HG03103 (cell line): ENCODE data around the gene TPM3.
A peak's percentile ranks its signal among the peaks of the same experiment; 100 is the strongest.
"Not testable (repeated sequence)": the region's sequence is repeated elsewhere in the genome, so short reads cannot be mapped to it uniquely, and the experiment has no call there.

Experiments
- ATAC-seq: cut with Tn5 transposase; IDR thresholded peaks from one replicate; pipeline ENCODE4 v1.9.1; 2021; ENCODE audit warnings: low read depth; ENCODE audit not compliant: unreplicated experiment

TPM3 gene

GRCh38 chr1:154207262-154207661, 15.4 kb upstream of the TPM3 start:
- no peak for ATAC-seq

- ATAC-seq, result no peak
Measured at GRCh38 chr1:154206196-154206595, 14.3 kb upstream of the TPM3 start, which contains the start of gene CFAP141. Gene CFAP141, minus strand, starts transcription at chr1:154206333. Its CDS starts 26 bp downstream, at chr1:154206307.

- not testable (repeated sequence) for ATAC-seq
Measured at GRCh38 chr1:154205778-154206177, 13.9 kb upstream of the TPM3 start.

- no peak for ATAC-seq
Measured at GRCh38 chr1:154199563-154199879, 7.6 kb upstream of the TPM3 start.

- no peak for ATAC-seq
Measured at GRCh38 chr1:154198756-154199562, 7.1 kb upstream of the TPM3 start.

- no peak for ATAC-seq
Measured at GRCh38 chr1:154193821-154194220, 1.9 kb upstream of the TPM3 start.

GRCh38 chr1:154192476-154192875, 576 bp upstream of the TPM3 start:
- ATAC-seq, result no peak

- no peak for ATAC-seq
Measured at GRCh38 chr1:154190550-154190949, 1.4 kb downstream of the TPM3 start.

GRCh38 chr1:154186852-154187501, 4.9 kb downstream of the TPM3 start:
- no peak for ATAC-seq

GRCh38 chr1:154186177-154186576, 5.7 kb downstream of the TPM3 start:
- ATAC-seq, result no peak

GRCh38 chr1:154183046-154183915, 8.6 kb downstream of the TPM3 start:
- ATAC-seq, result peak; percentile 61

GRCh38 chr1:154182344-154183045, 9.4 kb downstream of the TPM3 start:
- no peak for ATAC-seq

- no peak for ATAC-seq
Measured at GRCh38 chr1:154181944-154182343, 10.0 kb downstream of the TPM3 start.

GRCh38 chr1:154179946-154180687, 11.8 kb downstream of the TPM3 start:
- no peak for ATAC-seq

- ATAC-seq, result no peak
Measured at GRCh38 chr1:154178911-154179811, 12.7 kb downstream of the TPM3 start.

GRCh38 chr1:154178013-154178412, 13.9 kb downstream of the TPM3 start:
- no peak for ATAC-seq

GRCh38 chr1:154176337-154176736, 15.6 kb downstream of the TPM3 start:
- no peak for ATAC-seq

- ATAC-seq, result no peak
Measured at GRCh38 chr1:154174654-154175053, 17.2 kb downstream of the TPM3 start.

- no peak for ATAC-seq
Measured at GRCh38 chr1:154171880-154172279, 20.0 kb downstream of the TPM3 start.
